GM19397 (cell line): Measurements from ENCODE around the gene RABL6.
"Not testable (repeated sequence)": the region's sequence is repeated elsewhere in the genome, so short reads cannot be mapped to it uniquely, and the experiment has no call there.

Experiments used
- ATAC-seq: cut with Tn5 transposase; IDR thresholded peaks from one replicate; pipeline ENCODE4 v1.9.1; 2021; ENCODE audit warnings: mild to moderate bottlenecking, moderate library complexity; ENCODE audit not compliant: unreplicated experiment

The RABL6 gene, protein sequence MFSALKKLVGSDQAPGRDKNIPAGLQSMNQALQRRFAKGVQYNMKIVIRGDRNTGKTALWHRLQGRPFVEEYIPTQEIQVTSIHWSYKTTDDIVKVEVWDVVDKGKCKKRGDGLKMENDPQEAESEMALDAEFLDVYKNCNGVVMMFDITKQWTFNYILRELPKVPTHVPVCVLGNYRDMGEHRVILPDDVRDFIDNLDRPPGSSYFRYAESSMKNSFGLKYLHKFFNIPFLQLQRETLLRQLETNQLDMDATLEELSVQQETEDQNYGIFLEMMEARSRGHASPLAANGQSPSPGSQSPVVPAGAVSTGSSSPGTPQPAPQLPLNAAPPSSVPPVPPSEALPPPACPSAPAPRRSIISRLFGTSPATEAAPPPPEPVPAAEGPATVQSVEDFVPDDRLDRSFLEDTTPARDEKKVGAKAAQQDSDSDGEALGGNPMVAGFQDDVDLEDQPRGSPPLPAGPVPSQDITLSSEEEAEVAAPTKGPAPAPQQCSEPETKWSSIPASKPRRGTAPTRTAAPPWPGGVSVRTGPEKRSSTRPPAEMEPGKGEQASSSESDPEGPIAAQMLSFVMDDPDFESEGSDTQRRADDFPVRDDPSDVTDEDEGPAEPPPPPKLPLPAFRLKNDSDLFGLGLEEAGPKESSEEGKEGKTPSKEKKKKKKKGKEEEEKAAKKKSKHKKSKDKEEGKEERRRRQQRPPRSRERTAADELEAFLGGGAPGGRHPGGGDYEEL

DNA sequence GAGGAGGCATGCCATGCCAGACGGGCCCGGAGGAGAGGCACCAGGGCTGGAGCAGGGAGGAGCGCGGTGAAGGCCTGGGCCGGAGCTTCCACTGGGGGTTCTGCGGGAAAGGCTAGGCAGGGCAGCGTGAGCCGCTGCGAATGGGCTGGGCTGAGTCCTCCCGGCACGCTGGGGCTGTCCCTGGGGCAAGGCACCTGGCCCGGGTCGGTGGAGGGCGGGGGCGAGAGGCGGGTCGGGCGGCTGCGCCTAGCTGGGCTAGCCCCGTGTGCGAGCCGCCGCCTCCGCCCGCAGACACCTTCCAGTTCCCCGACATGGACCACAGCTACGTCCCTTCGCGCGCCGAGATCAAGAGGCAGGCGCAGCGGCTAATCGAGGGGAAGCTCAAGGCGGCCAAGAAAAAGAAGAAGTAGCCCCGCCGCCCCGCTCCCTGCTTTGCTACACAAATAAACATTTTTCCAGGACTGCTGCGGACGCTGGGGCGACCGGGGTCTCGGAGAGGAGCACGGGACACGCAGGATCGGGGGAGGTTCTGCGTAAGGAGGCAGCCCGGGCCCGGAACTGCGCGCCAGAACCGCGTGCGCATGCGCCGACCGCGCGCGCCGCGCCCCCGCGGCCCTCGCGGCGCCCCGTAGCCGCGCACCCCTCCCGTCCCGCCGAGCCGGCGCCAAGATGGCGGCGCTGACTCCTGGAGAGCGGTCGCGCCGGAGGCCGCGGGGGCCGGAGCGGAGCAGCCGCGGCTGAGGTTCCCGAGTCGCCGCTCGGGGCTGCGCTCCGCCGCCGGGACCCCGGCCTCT, at the start of gene RABL6:
RABL6 (plus strand) TSS at position 668 of the 794 bp plus-strand sequence. CDS start 249 bp downstream, outside the sequence.
- ATAC-seq: peak; percentile 82

DNA sequence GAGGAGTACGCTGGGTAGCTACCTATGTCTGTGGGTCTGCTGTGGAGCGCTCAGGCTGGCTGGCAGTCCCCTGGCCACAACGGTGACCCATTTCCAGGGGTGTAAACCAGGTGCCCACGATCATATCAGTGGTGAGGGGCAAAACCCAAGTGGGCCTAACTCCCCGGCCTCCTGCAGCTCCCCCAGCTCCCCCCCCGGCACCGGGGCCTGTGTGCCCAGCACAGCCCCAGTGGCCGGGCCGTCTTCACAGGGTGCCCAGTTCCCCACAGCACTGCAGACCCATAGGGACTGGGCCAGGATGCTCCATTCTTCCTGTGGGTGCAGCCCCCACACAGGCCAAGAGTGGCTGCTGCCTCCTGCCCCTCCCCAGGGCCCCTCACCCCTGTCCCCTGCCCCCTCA, 48.7 kb upstream of the RABL6 start:
- no peak for ATAC-seq

DNA sequence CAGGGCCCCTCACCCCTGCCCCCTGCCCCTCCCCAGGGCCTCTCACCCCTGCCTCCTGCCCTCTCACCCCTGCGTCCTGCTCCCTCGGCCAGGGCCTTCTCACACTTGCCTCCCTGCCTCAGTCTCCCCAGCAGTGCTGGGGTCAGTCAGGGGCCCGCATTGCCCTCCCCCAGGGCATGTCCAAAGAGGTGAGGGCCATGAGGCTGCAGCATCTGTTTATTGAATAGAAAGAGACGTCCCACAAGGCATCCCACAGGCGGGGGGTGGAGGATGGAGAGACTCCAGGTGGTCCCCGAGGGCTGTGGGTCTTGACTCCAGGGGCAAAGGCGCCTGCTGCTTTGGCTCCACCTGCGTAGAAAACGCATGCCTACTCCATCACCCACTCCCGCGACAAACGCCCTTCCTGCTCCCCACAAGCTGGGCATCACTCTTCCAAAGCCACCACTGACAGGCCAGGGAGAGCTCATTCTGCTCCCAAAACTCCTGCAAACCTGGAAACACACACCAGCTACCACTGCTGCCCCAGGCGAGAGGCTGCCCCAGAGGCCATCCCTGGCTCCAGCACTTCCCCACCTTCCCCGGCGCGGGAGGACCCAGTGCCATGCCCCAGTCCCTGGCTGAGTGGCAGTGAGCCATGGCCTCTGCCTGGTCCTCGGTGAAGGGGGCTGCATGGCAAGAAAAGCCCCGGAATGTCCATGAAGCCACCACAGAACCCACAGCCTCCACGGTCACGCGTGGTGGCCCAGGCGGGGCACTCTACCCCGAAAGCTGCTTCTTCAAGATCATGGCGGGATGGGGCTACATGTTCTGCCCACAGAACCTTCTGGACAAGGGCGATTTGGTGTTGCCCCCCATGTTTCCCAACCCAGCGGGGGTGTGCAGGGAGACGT, 48.1 kb upstream of the RABL6 start:
- no peak for ATAC-seq

DNA sequence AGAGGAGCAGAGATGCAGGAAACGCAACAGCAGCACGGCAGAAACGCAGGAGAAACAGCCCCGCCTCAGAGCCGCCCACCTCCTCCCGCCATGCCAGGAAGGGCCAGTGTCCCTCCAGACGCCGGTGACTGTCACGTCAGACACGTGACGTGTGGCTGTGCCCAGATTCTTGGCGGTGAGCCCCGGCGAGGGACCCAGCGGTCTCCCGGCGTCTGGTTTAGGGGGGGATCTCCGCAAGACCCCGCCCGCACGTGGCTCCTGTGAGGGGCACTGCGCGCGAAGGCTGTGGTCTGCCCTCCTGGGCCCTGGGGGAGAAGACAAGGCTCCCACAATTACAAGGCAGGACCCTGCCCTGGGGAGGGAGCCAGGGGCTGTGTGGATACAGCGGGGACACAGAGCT, 47.3 kb upstream of the RABL6 start:
- no peak for ATAC-seq

DNA sequence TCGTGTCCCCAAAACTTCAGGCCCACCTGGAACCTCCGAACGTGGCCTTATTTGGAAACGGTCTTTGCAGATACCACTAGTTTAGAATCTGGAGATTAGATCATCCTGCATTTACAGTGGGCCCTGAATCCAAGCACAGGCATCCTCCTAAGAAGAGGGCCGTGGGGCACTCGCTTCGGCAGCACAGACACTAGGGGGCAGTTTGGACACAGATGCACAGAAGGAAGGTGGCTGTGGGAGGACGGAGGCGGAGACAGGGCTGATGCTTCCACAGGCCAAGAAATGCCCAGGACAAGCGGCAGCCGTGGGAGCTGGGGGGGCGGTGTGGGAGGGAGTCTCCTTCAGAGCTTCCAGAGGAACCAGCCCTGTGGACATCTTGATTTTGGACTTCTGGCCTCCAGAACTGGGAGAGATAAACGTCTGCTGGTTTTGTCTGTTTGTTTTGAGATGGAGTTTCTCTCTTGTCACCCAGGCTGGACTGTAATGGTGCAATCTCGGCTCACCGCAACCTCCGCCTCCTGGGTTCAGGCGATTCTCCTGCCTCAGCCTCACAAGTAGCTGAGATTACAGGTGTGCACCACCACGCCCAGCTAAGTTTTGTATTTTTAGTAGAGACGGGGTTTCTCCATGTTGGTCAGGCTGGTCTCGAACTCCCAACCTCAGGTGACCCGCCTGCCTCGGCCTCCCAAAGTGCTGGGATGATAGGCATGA, 46.8 kb upstream of the RABL6 start:
- ATAC-seq: not testable (repeated sequence)

DNA sequence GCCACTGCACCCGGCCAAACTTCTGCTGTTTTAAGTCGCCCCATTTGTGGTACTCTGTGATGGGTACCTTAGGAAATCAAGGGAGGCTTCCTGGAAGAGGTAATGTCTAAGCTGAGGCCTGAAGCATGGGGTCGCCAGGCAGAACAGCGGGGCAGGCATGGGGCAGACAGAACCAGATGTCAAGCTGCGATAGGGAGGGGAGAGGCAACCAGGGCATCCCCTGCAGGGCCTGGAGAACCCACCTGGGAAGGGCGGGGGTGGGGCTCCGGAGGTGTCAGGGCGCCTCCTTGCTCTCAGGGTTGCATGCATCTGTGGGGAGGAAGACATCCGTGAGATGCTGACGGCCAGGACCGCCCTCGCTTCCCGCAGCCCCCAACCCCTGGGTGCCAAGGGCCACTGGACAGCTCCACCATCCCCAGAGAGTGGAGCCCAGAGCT, 46.2 kb upstream of the RABL6 start:
- ATAC-seq: no peak

DNA sequence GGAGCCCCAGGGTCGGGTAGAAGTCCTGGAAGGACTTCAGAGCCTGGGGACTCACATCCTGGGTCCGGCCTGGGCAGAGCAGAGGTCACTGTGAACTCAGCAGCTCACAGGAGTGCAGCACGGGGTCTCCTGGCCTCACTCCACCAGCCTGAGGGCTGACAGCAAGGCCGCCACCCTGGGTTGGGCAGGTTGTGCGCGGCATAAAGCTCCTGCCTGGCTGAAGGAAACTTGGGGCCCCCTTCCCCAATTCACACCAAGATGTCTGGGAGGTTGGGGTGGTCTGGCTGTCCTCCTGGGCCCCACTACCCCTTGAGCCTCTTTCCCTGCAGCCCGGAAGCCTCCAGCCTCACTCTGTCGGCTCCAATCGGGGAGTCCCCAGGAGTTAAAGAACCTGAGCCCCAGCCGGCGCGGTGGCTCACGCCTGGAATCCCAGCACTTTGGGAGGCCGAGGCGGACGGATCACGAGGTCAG, 45.5 kb upstream of the RABL6 start:
- no peak for ATAC-seq

DNA sequence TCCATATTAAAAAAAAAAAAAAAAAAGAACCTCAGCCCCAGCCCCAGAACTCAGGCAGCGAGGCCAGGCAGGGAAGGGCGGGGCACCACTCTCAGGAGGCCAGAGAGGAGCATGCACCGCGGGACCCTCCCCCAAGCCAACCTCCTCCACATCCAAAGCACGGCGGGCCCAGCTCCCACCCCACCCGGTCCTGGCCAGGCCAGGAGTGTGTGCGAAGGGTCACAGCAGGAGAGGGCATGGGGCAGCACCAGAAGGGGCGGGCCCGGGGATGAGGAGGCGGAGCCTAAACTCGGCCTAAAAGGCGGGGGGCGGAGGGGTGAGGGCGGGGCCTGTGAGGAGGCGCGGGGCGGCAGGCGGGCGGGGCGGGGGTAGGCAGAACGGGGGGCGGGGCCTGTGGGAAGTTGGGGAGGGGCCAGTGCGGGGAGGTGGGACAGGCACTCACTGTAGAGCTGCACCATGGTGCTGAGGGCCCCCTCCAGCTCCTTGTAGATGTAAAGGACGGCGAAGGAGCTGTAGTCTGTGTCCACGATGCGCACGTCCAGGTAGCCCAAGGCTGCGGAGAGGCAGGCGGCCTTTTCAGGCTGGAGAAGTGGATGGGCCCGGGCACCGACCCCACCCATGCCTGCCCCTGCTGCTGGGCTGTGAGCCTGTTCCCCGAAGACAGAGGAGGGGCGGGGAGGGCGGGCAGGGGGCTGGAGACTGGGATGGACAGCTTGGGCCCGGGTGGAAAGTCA, 44.7 kb upstream of the RABL6 start:
- ATAC-seq: no peak

DNA sequence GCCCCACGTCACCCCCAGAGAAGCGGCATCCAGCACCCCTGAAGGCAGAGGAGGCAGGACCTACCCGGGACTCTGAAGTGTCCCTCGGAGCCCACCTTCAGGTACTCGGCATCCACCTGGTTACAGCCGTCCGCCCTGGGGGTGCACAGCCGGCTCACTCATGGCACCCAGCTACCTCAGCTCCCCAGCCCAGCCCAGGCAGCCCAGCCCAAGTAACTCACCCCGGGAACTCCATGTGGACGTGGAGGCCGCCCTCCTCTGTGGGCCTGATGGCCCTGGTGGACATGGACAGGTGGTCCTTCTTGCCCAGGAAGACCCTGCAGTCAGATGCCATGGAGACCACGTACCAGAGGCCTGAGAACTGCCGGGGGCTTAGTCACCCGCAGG, 44.1 kb upstream of the RABL6 start:
- ATAC-seq: no peak

DNA sequence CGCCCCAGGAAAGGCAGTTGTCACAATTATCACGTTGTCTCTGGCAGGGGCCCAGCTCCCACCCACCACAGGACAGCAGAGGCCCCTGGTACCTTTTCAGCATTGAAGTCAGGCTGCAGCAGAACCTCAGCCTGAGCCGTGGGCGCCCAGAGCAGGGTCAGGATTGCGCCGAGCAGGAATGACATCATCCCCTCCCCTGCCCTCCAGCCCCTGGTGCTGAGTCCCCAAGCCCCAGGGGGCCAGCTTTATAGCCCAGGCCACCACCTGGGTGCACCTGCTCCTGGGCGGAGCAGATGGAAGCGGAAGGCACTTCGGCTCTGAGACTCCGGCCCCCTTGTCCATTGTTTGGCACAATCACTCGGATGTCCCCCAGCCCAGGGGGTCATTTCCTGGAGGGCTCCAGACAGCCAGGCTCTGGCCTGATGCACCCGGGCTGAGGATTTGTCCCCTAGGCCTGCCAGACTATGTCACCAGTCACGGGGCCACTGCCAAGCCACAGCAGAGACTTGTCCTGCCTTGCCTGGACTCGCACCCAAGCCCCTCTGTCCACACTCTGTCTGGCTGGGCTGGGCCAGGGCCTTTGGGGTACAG, 43.4 kb upstream of the RABL6 start, which contains the start of gene LCN15:
LCN15 (minus strand) TSS at position 218 of the 591 bp plus-strand sequence; CDS start at position 188, 30 bp downstream.
- ATAC-seq: no peak

DNA sequence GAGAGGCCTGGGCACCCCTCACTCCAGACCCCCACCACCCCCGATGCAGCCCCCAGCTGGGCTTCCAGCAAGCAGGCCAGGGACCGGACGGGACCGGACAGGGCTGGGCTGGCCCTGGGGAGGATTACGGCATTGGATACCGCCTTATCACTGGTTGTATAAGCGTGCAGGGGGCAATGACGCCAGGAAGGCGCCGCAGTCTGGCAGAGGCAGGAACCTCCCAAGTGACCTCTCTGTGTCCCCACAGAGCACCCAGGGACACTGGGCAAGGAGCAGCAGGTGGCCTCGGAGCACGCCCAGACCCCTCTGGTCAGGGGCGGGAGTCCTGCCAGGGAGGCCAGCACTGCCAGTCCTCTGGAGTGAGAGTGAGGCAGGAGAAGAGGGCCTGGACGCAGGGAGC, 42.7 kb upstream of the RABL6 start:
- ATAC-seq: no peak

DNA sequence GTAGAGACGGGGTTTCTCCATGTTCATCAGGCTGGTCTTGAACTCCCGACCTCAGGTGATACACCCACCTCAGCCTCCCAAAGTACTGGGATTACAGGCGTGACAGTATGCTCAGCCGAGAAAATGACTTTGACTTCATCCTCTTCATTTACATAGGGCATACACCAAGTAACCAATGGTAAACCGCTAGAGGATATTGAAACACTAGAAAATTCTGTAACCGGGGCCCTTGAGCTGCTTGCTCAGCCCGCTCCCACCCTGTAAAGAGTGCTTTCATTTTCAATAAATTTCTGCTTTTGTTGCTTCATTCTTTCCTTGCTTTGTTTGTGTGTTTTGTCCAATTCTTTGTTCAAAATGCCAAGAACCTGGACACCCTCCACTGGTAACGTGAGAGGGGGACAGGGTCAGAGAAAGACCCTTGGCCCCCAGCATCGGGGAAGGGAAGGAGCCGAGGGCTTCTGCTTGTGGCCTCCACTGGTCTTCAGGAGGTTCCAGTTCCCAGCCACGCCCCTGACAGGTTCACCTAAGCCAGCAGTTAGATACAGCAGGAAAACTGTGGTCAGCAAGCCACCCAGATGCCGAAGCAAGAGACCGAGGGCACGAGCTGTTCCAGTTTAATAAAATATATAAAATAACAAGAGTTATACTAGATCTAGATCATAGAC, 41.9 kb upstream of the RABL6 start:
- not testable (repeated sequence) for ATAC-seq

DNA sequence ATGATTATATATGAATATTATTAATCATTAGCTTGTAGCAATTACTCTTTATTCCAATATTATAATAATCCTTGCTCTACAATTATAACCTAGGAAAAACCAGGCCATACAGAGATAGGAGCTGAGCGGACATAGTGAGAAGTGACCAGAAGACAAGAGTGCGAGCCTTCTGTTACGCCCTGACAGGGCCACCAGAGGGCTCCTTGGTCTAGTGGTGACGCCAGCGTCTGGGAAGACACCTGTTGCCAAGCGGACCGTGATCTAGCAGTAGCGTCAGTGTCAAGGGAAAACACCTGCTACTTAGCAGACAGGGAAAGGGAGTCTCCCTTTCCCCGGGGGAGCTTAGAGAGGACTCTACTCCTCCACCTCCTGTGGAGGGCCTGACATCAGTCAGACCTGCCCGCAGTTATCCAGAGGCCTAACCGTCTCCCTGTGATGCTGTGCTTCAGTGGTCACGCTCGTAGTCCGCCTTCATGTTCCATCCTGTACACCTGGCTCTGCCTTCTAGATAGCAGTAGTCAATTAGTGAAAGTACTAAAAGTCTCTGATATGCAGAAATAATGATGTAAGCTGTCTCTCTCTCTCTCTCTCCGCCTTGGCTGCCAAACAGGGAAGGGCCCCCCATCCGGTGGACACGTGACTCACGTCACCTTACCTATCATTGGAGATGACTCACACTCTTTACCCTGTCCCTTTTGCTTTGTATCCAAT, 41.2 kb upstream of the RABL6 start:
- not testable (repeated sequence) for ATAC-seq

DNA sequence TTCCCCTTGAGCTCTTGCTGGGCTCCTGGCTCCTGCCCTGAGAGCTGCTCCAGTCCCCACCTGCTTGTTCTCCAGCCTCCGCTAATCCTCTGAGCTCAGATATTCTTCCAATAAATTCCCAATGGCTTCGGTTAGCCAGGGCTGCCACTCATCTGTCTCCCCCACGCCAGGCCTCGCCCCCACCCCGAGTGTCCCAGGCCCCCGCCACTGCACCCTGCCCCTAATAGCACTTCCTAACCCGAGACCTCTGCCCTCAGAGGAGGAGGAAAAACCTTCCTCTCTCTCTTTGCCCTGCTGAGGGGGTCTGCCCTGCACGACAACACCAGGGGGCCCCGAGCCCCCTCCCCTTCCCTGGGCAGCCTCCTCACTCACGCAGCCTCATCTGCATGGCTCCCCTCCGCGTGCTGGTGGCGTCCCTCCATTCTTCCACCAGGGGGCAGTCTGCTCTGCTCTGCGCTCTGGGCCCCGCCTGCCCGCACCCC, 38.0 kb upstream of the RABL6 start:
- no peak for ATAC-seq

DNA sequence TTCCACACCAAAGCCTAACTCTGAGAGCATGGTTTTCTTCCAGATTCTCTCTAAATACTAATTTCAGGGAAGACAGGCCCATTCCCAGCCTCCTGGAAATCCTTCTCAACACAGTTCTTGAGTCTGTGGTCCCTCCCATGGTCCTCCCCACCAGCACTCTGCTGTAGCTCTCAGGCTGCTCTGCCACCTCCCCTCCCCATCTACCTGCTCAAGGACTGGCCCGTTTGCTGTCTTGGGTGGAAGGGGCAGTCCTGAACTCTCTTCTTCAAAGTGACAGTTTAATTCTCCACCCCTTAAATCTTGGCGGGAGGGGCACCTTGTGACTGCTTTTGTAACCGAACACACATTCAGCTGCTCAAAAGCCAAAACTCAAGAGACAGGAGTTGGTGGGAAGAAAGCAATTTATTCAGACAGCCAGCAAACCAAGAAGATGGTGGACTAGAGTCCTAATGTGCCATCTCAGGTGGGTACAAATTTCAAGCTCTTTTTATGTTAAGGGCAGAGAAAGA, 35.8 kb upstream of the RABL6 start:
- no peak for ATAC-seq

DNA sequence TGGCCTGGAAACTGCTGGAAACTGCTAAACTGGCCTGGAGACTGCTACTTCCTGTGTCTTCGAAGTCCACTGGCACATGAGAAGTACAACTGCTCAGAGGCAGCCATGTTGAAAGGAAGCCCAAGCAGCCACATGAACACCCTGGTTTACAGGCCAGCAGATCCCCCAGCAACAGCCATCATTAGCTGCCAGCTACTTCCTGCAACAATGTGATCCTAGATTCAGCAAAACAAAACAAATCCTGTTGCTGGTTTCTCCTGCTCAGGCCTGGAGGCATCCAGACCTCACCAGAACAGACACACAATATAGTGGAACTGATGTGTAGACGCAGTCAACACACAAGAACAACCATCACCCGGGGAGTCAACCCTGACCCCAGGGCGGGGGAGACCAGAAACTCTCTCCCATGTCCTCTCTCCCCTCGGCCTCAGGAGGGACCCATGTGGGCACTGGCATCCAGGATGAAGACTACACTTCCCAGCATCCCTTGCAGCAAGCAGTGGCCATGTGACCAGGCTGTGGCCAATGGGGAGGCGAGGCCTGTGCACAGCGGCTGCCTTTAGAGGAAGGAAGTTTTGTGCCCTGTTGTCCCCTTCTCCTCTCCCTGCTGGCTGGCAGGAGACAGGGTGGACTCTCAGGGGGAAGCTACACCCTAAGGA, 34.2 kb upstream of the RABL6 start:
- ATAC-seq: no peak
